ENCODE data around the gene C2orf80.
"Not testable (repeated sequence)": the region's sequence is repeated elsewhere in the genome, so short reads cannot be mapped to it uniquely, and the experiment has no call there.

C2orf80 gene

DNA sequence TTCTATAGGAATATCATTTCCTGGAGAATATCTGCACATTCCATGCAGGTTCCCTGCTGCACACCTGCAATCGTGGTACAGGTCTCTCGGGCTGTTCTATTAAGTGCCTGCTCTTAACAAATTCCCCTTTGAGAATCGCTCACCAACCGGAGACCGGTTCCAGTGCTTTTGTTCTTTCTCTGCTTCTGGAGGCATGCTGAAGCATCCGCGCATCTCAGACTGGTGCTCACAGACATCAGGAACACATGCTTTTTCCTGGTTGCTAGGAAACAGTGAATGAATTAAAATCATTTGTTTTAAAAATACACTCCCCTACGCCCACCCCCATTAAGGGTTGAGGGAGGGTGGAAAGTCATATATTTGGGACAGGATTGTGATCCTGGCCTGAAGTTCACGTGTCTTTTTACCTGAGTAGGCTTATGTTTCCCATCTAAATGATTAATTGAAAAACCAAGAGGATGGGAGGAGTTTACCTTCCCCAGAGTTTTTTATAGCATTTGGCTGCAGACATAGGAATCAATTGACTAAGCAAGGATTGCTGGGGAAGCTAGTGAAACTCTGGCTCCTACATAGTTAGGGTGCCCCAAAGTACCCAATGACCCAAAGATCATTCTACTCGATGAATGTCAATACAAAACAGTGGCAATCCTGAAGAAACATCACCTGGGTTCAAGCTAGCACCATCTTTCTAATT is at the start of gene C2orf80:
TSS of gene C2orf80 (minus strand) at position 221 of the 694 bp plus-strand sequence. CDS start 3,044 bp downstream, outside the sequence.
- no peak for FAIRE-seq

DNA sequence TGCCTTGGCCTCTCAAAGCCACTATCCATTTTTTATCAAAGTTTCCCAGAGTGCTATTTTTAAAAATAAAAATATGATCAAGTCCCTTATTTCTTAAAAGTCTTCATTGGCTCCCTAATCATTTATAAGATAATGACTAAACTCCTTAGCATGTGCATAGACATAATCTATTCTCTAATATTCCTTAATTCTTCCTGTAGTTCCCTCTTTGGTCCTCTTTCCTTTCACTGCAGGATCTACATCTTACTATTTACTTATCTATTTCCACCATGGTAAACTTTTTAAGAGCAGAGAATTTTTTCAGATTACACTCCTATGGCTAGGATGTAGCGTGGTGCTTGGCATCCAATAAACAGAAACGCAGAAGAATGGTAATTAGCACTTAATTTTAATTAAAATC is 46.0 kb upstream of the C2orf80 start:
- no peak for FAIRE-seq

DNA sequence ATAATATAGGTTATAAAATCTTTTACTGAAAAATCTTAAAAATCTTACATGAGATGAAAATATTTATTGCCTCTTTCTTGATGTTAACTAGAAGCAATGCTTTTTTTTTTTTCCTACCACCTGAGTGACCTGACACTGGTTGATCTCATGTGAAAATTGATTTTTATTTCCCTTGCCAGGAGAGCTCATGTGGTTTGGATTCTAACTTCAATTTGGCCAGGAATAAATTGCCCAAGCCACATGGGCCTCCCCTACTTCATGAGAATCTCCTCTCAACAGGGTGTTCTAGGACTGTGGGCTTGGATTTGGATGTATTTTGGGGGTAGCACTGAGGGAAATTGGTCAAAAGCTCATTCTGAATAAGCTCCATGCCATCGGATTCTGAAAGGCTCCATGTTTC is 45.0 kb upstream of the C2orf80 start:
- FAIRE-seq = no peak

DNA sequence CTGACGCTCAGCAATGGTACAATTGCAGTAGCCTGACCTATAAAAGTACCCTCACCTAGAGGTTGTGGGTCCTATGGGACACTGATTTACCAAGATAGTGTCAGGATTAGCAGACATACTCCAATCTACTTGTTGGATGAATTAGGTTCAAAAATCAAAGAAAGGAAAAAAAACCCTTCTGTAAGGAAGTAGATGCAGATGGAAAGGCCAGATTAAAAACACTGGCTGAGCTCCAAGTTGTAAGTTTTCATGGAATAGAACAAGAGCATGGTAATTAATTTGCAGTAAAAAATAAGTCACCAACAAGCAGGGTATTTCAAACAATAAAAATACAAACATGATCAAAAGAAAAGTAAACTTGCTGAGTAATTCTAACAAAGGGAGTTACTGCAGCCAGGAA is 38.6 kb upstream of the C2orf80 start:
- FAIRE-seq = no peak

DNA sequence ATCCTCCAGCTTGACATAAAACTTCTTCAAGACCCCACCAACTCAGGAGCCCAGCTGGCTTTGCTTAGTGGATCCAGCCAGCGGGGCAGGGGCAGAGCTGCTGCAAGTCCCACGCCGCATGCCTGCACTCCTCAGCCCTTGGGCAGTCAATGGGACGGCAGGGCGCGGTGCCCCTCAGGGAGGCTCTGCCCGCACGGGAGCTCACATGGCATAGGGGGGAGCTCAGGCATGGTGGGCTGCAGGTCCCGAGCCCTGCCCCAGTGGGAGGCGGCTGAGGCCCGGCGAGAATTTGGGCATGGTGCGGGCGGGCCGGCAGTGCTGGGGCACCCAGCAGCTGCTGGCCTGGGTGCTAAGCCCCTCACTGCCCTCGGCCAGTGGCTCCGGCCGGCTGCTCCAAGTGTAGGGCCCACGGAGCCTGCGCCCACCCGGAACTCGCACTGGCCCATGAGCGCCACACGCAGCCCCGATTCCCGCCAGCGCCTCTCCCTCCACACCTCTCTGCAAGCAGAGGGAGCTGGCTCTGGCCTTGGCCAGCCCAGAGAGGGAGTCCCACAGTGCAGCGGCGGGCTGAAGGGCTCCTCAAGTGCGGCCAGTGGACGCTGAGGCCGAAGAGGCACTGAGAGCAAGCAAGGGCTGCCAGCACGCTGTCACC is 37.9 kb upstream of the C2orf80 start:
- no peak for FAIRE-seq

DNA sequence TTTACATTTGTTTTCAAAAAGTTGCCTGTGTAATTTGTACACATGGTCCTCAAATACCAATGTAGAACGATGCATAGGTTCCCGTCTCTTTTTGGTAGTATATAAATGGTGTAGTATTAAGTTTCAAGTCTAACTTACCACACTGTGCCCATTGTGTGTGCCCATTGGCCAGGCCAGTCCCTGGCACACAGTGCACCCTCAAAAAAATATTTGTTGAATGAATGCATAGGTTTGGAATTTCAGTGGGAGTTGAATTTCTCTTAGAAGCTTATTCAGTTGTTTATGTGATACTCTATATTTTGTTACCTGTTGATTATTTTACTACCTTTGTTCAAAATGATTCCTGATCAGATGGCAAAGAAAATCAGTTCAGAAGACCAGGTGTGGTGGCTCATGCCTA is 35.0 kb upstream of the C2orf80 start:
- no peak for FAIRE-seq

DNA sequence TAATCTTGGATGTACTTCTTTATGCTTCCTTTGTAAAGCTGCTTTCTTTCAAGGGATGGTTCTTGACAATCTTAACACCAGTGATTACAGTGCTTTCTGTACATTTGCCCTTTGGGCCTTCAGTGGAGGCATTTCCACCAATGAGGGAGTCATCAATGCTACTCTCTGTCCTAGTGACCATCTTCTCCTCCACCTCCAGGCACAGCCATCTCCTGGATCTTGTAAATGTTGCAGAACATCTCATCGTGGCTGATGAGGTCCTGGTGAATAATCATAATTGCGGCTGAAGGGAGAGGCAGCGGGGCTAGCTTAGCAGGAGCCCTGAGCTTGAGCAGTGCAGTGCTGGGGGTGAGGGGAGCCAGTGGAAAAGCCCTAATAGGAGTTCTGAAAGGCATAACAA is 32.5 kb upstream of the C2orf80 start:
- no peak for FAIRE-seq

DNA sequence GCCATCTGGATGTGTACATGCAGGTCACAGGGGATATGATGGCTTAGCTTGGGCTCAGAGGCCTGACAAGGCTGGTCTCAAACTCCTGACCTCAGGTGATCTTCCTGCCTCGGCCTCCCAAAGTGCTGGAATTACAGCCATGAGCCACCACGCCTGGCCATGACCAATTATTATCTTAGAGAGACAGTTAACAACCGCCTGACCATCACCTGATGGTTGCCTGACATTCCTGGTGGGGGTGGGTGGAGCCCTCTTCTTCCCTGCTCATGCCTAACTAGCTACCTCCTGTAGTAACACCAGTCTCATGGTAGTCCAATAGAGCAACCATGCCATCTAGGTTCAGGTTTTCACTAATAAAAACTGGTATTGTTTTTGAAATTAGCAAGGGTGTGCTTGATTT is 32.0 kb upstream of the C2orf80 start:
- FAIRE-seq = not testable (repeated sequence)

DNA sequence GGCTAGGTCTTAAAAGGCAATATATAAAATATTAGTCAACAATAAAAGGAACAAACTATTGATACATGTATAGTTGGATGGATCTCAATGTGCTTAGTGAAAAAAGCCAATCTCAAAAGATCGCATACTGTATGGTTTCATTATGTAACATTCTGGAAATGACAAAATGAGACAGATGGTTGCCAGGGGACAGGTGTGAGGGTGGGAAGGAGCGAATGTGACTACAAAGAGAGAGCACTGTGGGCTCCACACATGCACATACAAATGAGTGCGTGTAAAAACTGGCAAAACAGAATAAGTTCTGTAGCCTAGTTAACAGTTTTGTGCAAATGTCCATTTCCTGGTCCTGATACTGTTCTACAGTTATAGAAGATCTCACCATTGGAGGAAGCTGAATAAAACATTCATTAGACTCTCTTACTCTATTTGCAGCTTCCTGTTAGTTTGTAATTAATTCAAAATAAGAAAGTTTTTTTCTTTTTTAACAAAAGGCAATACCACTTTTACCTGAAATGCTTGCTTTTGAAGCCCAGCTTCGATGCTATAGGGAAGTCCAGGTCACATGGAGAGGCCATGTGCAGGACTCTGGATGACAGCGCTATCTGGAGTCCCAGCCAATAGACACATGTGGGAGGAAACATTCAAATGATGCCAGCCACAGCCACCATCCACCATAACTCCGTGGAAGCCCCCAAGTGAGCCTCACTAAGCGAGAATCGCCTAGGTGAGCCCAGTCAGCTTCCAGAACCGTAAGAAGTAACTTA is 21.0 kb upstream of the C2orf80 start:
- FAIRE-seq = no peak

DNA sequence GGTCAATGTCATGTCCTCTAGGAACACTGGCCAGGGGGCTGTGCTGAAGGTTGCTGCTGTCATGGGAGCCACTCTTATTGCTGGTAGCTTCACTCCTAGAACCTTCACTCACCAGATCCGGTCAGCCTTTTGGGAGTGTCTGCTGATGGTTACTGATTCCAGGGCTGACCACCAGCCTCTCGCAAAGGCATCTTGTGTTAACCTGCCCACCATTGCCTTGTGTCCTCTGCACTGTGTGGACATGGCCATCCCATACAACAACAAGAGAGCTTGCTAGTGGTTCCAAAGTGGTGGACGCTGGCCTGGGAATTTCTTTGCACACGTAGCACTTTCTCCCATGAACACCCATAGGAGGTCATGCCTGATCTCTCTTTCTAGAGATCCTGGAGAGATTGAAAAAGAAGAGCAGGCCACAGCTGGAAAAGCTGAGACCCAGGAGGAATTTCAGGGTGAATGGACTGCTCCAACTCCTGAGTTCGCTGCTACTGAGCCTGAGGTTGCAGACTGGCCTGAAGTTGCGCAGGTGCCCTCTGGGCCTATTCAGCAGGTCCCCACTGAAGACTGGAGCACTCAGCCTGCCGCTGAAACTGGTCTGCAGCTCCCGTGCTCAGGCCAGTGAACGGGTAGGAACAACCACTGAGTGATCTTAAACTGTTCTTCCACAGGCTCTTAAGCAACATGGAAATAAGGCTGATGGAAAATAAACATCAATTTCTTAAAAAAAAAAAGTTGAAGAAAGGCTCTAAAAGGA is 18.7 kb upstream of the C2orf80 start:
- FAIRE-seq = no peak

DNA sequence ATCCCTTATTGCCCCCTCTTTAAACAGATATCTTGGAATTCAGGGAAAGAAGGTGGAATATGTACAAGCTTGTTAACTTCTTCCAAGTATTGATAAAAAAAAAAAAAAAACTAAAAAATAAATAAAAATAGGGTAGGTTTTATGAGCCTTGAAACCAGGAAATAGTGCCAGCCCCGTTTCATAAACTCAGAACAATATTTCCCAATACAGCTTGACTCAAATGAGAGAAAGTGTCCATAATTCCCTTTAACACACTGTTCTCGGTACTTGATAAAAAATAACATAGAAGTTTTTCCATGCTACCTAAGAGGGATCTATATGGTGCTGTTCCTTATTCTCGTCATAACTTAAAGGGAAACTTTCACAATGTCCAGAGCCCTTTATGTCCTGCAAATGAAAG is 17.9 kb upstream of the C2orf80 start:
- FAIRE-seq = no peak

DNA sequence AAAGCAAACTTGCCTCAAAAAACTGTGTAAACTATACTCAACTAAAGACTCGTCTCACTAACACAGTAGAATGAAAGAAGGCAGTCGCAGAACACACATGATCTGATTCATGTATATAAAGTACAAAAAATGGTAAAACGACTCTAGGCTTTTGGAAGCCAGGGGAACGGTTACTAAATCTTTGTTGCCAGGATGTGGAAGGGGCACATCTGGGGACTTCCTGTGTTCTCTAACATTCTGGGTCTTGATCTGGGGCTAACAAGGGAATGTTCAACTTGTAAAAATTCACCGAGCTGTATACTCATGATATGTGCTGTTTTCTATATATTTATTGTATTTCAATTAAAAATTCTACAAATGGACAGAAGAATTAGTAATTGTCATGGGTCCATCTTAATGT is 14.3 kb upstream of the C2orf80 start:
- FAIRE-seq = no peak

DNA sequence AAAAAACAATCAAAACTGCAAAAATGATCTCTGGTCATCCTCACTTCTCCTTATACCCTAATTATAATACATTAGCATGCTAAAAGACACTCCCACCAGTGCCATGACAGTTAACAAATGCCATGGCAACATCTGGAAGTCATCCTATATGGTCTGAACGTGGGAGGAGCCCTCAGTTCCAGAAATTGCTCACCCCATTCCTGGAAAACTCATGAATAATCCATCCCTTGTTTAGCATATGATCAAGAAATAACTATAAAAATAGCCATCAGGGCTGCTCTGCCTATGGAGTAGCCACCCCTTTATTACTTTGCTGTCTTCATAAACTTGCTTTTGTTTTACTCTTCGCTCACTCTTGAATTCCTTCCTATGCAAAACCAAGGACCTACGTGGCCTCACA is 5.7 kb upstream of the C2orf80 start:
- FAIRE-seq = no peak

DNA sequence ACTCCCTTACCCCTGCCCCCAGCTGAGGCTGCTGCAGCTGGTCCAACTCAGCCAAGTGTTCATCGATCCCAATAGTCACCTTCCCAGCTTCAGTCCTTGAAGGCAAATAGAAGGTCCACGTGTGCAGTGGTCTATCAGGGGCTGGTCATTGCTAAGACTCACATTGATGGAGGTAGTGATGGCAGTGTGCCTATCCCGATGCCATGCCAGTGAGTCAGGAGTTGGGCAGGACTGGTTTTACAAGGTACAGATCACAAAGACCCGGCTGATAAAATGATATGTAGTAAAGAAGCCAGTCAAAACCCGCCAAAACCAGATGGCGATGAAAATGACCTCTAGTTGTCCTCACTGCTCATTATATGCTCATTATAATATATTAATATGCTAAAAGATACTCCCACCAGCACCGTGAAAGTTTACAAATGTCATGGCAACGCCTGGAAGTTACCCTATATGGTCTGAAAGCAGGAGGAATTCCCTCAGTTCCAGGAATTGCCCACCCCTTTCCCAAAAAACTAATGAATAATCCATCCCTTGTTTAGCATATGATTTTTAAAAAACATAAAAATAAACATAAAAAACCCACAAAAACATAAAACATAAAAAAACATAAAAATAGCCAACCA is 2.9 kb upstream of the C2orf80 start:
- no peak for FAIRE-seq

DNA sequence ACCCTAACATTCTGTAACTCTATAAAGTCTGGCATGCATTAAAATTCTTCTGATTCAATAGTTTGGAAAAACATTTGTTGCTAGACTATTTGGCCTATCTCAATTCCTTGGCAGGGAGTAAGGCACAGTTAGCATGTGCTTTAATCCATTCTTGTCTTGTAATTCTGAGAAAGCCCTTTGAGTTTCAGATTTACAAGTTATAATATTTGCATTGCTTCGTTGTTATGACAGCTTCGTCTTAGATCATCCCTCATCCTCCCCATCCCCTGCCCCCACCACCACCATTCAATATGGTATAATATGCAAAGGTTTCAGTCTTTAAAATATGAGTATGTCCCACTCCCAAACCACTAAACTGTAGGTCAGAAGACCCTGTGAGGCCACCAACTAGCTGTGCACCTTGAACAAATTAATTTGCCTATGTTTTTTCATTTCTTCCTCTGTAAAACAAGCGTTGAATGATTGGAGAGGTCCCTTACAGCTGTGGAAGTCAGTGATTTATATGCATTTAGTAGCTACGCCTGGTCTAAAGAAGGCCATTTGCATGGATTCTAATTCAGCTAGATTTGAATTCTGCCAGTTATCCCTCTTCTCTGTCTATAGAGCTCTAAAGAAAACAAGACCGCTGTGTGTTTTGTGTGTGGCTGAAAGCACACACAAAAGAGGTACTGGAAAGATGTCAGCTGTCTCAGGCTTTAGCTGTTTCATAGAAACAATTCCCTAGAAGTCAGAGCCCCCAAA is 591 bp downstream of the C2orf80 start:
- no peak for FAIRE-seq

DNA sequence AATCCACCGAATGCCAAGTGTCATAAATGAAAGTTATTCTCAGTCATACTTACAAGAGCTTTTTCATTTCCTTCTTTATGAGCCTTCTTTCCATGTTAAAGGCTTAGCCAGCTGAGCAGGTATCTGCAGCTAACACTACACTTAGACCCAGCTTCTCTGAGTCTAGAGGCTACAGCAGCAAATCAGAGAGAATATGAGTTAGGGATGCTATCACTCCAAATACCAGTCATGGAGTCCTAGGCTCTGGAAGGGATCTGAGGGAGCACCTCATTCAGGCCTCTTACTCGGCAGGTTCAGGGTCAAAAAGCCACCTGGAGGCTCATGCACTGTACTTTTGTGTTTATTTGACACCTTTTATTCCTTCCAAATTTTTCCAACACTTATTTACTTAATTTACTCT is 2.9 kb downstream of the C2orf80 start:
- FAIRE-seq = no peak

DNA sequence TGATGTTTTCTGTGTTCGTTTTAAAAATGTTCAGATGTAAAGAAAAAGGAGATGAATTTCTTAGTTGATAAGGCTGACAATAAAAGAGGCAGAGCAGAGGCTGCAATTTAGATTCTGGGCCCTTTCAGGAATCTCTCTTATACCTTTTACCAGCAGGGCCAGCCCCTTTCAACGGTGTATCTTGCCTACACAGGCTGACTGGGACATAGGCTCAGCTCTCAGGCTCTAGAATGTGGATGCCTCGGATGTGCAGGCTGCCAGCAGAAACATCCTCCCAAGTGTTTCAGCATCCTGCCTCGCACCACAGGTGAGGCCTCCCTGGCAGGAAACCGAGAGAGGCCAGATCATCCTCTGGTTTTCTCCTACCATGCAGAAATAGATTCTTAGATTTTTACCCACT is 3.4 kb downstream of the C2orf80 start:
- FAIRE-seq = no peak

DNA sequence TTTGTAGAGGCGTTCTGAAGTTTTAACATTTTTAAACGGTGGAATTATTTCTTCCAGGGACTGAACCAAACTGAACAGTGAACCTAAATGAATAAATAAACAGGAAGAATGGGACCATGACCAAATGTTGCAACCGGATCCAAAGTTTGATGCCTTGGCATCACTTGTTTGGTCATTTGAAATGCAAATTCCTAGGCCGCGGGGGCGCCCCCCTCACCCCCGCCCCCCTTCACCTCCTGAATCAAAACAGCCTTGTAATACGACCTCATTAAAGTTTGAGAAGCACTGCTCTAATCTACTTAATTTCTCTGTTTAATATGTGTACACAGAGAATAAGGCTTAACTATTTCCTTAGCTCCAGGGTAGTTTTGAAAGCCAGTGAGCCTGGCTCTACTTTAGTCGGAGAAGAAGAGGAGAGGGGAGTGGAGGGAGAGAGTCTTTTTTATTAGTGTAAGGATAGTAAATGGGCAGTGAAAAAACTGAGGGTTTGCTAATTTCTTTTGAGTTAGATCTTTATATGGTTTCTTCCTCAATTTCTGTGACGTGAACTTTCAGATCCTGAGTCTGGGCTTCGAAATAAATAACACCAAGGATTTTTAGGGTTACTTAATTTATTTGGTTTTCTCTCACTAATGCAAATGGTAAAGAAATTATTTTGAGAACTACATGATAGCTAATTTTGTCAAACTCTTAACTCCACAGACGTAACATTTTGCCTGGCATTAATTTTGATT is 5.7 kb downstream of the C2orf80 start:
- FAIRE-seq = no peak

DNA sequence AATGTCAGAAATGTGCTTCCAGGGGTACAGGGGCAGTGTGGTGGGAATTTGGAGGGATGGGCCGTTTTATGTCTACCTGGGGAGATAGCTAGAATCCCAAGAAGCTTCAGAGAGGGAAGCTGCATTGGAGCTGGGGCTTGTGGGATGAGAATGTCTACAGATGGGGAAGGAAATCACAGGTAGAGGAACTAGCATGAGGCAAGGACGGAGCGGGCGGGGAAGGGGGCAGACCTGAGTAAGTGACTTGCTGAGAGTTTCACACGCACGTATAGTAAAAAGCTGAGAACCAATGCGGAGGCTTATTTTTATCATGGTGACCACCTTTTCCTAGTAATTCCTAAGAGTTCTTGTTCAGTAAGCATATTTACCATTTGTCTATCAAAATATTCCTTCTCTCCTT is 6.3 kb downstream of the C2orf80 start:
- no peak for FAIRE-seq

DNA sequence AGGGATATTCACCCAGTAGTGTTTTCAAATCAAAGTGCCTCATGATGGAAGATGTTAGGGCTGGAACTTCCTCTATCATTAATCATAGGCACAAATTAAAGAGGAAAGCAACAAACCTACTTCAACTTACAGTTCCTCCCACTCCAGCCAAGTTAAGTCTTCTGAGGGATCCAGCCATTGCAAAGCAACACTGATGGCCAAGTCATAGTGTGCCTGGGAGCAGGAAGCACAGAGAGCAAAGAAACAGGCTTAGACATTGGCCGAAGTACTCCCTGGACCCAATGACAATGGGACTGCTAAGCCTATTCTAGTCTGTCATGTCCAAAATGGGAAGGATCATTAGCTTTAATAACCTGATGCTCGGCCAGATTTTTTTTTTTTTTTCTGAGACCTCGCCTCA is 7.0 kb downstream of the C2orf80 start:
- FAIRE-seq = no peak

DNA sequence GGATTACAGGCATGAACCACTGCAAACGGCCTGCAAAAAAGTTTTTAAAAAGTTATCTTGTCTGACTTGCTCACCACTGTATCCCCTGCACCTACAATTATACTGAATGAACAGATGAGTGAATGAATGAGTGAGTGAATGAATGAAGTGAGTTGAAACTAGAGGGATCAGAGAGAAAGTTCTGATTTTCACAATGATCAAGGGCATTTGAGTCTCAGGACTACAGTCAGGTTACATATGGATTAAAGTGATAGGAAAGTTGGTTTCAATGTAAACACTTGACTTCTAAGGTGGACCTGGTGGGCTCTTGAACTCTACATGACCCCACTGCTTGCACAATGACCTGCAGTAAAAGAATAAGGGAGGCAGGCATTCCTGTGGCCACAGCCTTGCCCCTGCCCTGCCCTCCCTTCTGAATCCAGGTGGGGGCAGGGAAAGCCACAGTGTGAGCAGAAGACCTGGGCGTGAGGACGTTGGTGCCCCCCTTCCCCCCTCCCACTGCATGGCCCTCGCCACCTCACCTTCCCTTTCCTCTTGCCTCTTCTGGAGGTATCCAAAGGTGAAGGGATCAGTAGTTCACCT is 10.7 kb downstream of the C2orf80 start:
- FAIRE-seq = no peak

Data from G401.6 (cell line).